Endothelial cell of umbilical vein (primary cell): ENCODE results near the gene NAXE.

ENCODE experiments used
- CTCF ChIP-seq, 2 donors: IDR thresholded peaks; 1 replicate in 1 of 2; 2 replicates in 1 of 2; pipeline ENCODE4 v1.5.1; 2011; ENCODE audit warnings: low read length in 2 of 2, mild to moderate bottlenecking in 2 of 2, moderate library complexity in 2 of 2, control low read depth in 1 of 2, inconsistent platforms in 1 of 2, low read depth in 1 of 2; ENCODE audit not compliant: insufficient read depth in 1 of 2; ENCODE audit errors: extremely low read depth in 1 of 2
- EZH2 ChIP-seq: IDR thresholded peaks from 2 replicates; pipeline ENCODE4 v1.6.1; 2012; ENCODE audit warnings: borderline replicate concordance, low read depth, mild to moderate bottlenecking, moderate library complexity, low read length, inconsistent platforms; ENCODE audit not compliant: severe bottlenecking
- FOS ChIP-seq: IDR thresholded peaks from 2 replicates; pipeline ENCODE4 v1.6.1; 2011; ENCODE audit warnings: mild to moderate bottlenecking, low read length, moderate library complexity, borderline replicate concordance; ENCODE audit not compliant: insufficient read depth
- POLR2A ChIP-seq: IDR thresholded peaks from 2 replicates; pipeline ENCODE4 v1.6.1; 2012; ENCODE audit warnings: low read depth, mild to moderate bottlenecking, control low read depth, low read length
- POLR2AphosphoS5 ChIP-seq: IDR thresholded peaks from 2 replicates; pipeline ENCODE4 v1.6.1; 2012; ENCODE audit warnings: low read depth, mild to moderate bottlenecking, control low read depth, low read length, moderate library complexity; ENCODE audit not compliant: insufficient read depth

- TF ChIP-seq CTCF (IDR thresholded peaks at IDR 0.05; ENCODE audit: extremely low read depth in 1 of 2, insufficient read depth in 1 of 2, low read depth in 1 of 2, low read length in 2 of 2) (no peak), EZH2 (no peak), FOS (no peak), POLR2A (no peak), POLR2AphosphoS5 (no peak)
Observed at GRCh38 chr1:156586892-156587477, 4.6 kb upstream of the NAXE start.
